ENCODE results near the gene NTMT2. TPM values are rescaled to one million over a fixed set of nuclear protein-coding genes. Genes with fewer than 3 reads are reported as not detected.

The NTMT2 gene
- total RNA-seq, 4 donors from 2014 or later = not detected

DNA sequence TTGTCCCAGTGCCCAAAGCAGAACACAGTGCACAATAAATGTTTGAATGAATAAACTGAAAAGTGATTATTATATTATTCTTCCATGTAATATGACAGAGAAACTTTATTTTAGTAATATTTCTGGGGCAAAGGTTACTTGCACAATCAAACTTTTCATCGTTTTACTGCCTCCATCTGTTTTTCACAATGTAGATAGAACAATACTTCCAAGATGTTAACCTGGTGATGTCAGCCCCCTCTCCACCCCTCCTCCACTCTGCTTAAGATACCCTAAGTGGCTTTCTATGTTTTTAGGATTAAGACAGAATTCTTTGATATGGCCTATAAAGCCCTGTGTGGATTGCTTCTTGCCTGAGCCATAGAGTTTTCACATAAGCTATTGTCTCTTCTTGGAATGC lies 13.8 kb upstream of the NTMT2 start:
- Histone ChIP-seq H3K27ac (no peak overlapping the region), H3K9me3 (no peaks in the 10 kb centered on the region), H3K27me3 (no peaks in the 10 kb centered on the region), H3K4me1 (peaks cover 0 to 5% of the 10 kb centered on the region in 2 donors), H3K36me3 (no peaks in the 10 kb centered on the region), H3K4me3 (no peak overlapping the region)
- intact Hi-C loops (cut with DNase I; ENCODE audit: low total_unique reads) = no loop called here
- no peak for DNase-seq
- TF ChIP-seq, protein P1, sequence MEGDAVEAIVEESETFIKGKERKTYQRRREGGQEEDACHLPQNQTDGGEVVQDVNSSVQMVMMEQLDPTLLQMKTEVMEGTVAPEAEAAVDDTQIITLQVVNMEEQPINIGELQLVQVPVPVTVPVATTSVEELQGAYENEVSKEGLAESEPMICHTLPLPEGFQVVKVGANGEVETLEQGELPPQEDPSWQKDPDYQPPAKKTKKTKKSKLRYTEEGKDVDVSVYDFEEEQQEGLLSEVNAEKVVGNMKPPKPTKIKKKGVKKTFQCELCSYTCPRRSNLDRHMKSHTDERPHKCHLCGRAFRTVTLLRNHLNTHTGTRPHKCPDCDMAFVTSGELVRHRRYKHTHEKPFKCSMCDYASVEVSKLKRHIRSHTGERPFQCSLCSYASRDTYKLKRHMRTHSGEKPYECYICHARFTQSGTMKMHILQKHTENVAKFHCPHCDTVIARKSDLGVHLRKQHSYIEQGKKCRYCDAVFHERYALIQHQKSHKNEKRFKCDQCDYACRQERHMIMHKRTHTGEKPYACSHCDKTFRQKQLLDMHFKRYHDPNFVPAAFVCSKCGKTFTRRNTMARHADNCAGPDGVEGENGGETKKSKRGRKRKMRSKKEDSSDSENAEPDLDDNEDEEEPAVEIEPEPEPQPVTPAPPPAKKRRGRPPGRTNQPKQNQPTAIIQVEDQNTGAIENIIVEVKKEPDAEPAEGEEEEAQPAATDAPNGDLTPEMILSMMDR (IDR thresholded peaks at IDR 0.05) = no peak
- no peak for TF ChIP-seq POLR2A (IDR thresholded peaks at IDR 0.05)

DNA sequence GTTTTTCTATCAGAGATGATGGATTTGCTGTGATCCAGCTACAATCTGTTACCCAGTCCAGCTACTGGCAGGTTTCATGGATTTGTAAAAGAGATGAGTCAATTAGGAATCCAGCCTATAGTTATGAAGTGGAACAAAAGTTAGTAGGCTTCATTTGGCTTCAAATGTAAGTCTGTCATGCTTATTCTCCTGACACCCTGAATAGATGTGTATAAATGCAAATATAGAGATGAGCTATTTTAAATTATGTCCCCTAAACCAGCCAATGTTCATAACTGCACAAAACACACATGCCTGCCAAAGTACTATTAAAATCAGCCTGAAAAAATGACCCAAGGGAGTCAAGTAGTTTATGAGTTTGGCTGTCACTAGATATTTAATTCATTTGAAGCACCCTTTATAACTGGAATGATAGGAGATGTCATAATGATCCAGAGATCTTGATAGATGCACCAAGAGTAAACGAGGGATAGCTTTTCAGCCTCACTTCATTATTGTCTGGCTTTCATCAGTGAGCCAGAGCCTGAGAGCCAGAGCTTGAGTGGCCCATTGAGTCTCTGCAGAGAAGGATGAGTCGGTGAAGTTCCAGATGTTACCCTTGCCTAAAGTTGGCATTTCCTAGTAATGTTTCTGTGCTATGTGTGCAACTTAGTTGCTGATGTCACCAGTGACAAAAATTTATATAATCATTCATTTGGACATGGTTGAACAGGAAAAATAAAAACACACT lies 11.8 kb upstream of the NTMT2 start:
- H3K4me3 ChIP-seq = no peak overlapping the region
- H3K27me3 ChIP-seq = no peaks in the 10 kb centered on the region
- intact Hi-C loops (cut with DNase I; ENCODE audit: low total_unique reads) = no loop called here
- no peak for TF ChIP-seq POLR2A (IDR thresholded peaks at IDR 0.05)
- TF ChIP-seq, protein P1 (IDR thresholded peaks at IDR 0.05) = no peak
- H3K9me3 ChIP-seq = no peaks in the 10 kb centered on the region
- H3K27ac ChIP-seq = peak overlapping the region; percentile 42 to 48
- no peak for DNase-seq
- no peaks in the 10 kb centered on the region for H3K36me3 ChIP-seq
- H3K4me1 ChIP-seq = peaks cover 0 to 5% of the 10 kb centered on the region in 2 donors

DNA sequence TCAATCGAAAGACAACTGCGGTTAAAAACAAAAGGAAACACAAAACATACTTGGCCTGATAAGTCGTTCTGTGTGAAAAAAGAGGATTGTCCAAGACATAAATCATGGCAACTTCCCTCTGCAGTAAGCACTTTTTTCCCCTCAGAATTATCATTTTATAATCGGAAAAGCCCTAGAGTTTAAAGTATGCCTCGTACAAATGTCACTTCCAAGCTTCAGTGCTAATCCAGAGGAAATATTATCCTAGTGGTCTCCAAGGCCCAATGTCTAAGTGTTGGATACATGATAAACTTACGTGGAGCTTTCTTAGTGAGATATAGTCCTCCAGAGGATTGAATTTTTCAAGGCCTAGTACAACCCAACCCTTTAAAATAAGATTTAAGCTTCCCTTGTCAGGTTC lies 11.2 kb upstream of the NTMT2 start:
- Histone ChIP-seq H3K4me1 (peaks cover 0 to 5% of the 10 kb centered on the region in 2 donors), H3K27ac (peak overlapping the region; percentile 42 to 48), H3K4me3 (no peak overlapping the region), H3K9me3 (no peaks in the 10 kb centered on the region), H3K36me3 (no peaks in the 10 kb centered on the region), H3K27me3 (no peaks in the 10 kb centered on the region)
- intact Hi-C loops (cut with DNase I; ENCODE audit: low total_unique reads) = no loop called here
- DNase-seq = no peak
- TF ChIP-seq POLR2A (IDR thresholded peaks at IDR 0.05) = no peak
- TF ChIP-seq, protein P1 (IDR thresholded peaks at IDR 0.05) = no peak

DNA sequence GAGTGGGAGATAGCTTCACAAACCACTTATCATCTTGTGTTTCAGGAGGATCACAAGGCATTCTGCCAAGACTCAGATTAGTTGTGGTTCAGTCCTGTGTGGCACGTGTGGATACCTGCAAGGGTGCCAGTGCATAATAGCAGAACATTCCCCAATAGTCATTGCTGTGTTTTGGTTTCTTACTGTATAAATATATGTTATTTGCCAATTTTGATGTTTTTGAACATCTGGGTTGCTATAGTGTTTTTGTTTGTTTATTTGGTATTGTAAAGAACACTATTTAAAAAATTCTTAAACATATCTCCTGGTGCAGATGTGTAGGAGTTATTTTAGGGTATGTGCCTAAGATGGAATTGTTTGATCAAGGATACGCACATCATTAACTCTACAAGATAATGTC lies 5.4 kb upstream of the NTMT2 start:
- TF ChIP-seq, protein P1 (IDR thresholded peaks at IDR 0.05) = no peak
- TF ChIP-seq POLR2A (IDR thresholded peaks at IDR 0.05) = no peak
- intact Hi-C loops (cut with DNase I; ENCODE audit: low total_unique reads) = no loop called here
- Histone ChIP-seq H3K9me3 (no peaks in the 10 kb centered on the region), H3K27me3 (no peaks in the 10 kb centered on the region), H3K27ac (no peak overlapping the region), H3K36me3 (no peaks in the 10 kb centered on the region), H3K4me1 (no peaks in the 10 kb centered on the region), H3K4me3 (no peak overlapping the region)
- DNase-seq = no peak

DNA sequence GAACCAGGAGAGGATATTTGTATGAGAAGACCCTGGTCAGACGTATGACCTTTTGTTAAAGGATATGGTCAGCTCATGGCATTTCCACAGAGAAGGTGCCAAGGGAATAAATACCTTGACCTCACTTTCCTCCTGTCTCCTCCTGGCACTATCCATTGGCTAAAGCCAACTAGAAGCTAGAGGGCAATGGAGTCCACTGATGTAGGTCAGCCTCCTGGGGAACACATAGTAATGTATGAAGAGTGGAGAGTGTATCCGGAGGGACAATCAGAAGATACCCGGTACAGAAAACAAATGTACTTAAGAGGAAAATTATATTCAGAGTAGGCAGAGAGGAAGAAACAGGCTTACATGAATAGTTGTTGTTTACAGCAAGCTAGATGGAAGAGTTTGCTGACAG lies 698 bp upstream of the NTMT2 start:
- no peak overlapping the region for H3K4me3 ChIP-seq
- no peaks in the 10 kb centered on the region for H3K36me3 ChIP-seq
- H3K27me3 ChIP-seq = no peaks in the 10 kb centered on the region
- TF ChIP-seq, protein P1 (IDR thresholded peaks at IDR 0.05) = no peak
- TF ChIP-seq POLR2A (IDR thresholded peaks at IDR 0.05) = no peak
- no peak overlapping the region for H3K27ac ChIP-seq
- no peak for DNase-seq
- H3K4me1 ChIP-seq = no peaks in the 10 kb centered on the region
- intact Hi-C loops (cut with DNase I; ENCODE audit: low total_unique reads) = no loop called here
- no peaks in the 10 kb centered on the region for H3K9me3 ChIP-seq
